HG03139 (cell line): ENCODE data around the gene FIBCD1.
"Not testable (repeated sequence)": the region's sequence is repeated elsewhere in the genome, so short reads cannot be mapped to it uniquely, and the experiment has no call there.

Experiments
- ATAC-seq: cut with Tn5 transposase; IDR thresholded peaks from one replicate; pipeline ENCODE4 v1.9.1; 2021; ENCODE audit not compliant: unreplicated experiment

Gene FIBCD1

DNA sequence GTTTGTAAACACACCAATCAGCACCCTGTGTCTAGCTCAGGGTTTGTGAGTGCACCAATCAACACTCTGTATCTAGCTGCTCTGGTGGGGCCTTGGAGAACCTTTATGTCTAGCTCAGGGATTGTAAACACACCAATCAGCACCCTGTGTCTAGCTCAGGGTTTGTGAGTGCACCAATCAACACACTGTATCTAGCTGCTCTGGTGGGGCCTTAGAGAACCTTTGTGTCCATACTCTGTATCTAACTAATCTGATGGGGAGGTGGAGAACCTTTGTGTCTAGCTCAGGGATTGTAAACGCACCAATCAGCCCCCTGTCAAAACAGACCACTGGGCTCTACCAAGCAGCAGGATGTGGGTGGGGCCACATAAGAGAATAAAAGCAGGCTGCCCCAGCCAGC lies 28.4 kb downstream of the FIBCD1 start:
- ATAC-seq = not testable (repeated sequence)

DNA sequence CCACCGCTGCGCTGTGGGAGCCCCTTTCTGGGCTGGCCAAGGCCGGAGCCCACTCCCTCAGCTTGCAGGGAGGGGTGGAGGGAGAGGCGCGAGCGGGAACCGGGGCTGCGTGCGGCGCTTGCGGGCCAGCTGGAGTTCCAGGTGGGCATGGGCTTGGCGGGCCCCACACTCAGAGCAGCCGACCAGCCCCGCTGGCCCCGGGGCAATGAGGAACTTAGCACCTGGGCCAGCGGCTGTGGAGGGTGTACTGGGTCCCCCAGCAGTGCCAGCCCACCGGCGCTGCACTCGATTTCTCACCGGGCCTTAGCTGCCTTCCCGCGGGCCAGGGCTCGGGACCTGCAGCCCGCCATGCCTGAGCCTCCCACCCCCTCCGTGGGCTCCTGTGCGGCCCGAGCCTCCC lies 29.0 kb downstream of the FIBCD1 start:
- ATAC-seq = not testable (repeated sequence)

DNA sequence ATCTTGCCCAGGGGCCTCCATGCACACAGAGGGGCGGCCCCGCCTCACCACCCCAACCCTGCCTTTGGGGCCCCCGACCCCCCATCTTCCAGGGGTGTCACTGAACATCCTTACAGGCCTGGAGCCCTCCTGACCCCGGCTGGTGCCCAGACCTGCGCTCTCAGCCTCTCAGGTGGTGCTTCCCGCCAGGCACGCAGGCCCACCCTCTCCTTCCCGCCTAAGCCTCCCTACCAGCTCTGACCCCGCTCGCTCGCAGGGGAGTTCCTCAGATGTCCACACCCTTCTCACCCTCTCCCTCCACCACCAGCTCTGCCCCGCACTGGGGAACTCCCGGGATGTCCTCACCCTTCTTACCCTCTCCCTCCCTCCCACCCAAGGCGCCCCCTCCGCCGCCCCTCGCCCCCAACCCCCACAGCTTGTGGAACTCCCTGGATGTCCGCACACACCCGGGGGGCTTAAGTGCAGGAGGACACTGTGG lies 30.1 kb downstream of the FIBCD1 start:
- ATAC-seq = no peak

DNA sequence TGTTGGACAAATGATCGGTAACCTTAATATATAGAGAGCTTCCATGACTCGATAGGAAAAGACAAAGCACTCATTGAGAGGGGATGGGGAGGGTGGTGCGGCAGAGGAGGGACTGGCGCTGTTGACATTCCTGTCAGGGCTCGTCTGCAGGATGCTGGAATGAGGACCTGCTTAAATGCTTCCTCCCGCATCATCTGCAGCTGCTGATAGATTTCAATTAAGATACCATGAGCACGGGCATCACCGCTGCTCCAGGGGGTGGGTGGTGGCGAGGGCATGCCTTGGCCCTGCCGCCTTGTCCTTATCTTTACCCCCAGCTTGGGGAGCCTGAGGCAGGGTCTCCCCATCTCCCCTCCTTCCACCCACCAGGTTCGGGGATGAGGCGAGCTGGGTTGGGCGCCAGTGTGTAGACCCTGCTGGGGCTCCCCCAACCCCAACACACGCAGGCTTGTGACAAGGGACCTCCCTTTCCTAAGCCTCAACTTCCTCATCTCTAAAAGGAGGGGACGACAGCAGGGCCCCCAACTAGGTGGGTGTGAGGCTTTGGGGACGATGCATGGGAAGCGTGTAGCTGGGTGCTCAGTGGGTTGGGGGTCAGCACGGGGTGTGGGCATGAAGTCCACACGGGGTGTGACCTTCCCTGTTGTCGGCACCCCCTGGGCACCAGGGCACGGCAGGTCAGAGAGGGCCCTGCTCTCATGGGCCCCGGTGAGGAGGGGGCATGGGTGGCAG lies 30.7 kb downstream of the FIBCD1 start:
- ATAC-seq = no peak

DNA sequence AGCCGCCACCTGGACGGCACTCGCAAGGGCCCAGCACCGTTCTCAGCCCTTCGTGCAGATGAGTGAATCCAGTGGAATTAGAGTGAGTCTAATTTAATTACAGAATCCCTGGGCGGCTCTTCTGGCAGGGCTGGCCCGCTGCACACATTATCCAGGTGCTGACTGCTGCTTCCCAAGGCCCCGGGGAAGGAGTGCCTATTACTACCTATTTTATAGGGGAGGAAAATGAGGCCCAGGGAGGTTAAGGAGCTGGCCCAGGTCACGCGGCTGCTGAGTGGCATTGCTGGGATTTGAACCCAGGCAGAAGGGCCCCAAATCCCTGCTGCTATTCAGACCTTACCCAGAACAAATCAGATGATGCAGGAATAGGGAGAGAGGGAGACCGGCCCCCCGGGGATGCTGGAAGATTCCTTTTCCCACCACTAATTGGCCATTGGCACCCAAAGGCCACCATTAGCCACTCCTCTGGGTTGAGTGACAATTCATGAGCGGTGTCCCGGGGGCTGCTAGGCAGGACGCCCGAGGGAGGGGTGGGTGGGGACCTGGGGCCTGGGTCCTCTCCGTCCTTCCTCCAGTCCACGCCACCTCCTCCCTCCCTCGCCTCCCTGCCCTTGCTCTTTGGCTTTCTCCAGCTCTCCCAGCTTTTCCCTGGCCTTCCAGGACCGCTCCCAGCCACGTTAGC lies 32.2 kb downstream of the FIBCD1 start:
- no peak for ATAC-seq

DNA sequence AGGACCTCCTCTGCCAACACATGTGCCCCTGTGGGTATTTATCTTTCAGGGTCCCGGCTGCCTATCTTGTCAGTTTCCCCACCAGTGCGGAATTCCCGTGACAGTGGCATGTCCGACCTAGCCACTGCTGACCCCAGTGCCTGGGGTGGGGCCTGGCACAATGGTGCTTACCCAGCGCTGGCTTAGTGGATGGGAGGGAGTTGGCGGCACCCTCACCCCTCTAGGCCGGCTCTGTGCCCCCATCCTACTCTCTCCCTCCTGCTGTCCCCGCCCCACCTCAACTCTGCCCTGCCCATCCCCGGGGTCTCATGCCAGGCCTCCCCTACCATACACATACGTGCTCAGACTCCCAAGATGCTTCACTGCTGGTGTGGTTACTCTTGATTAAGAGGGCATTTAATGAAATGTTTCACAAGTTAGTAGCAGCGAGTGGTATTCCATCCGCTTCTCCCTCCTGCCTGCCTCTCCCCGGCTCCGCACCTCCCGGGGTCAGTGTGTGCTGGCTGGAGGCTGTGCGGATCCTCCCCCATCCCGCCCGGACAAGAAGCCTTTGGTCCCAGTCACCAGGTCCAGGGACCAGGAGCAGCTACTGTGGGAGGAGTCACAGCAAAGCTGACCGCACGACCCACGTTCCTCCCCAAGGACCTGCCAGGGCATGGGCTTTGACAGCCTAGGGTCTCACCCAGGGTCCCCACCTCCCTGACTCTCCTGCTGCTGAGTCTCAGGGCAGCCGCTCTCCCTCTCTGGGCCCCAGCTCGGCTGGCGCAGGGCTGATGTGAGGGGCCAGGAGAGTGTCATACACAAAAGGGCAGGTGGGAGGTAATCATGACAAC lies 32.9 kb downstream of the FIBCD1 start:
- no peak for ATAC-seq

DNA sequence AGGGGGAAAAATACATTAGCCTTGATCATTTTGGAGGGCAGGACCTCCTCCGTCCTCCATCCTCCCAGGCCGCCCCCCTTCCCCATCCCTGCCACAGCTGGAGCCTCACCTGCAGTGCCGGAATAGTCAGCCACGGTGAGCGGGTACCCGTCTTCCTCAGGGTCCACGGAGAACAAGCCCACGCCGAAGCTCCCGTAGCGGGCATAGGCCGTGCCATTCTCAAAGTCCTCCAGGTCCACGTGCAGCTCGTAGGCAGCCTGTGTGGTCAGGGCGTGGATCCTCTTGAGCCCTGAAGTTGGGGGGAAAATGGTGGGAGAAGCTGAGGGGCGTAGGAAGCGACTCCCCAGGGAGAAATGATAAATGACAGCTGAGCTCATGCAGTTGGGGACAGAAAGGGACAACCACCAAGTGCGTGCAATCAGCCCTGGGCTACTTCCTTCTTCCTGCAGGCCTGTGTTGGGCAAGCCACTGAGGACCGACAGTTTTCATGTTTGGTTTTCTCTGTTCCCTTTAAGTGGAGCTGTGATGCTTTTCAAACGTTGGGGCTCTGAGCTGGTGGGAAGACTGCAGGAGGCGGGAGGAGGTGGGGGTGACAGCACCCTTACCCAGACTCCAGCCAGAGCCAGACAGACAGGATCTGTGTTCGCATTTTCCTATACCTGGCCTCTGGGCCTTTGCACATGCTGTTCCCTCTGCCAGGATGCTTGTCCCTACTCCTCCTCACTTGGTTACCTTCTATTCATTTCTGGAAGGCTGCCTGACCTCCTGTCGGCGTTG lies 33.7 kb downstream of the FIBCD1 start:
- no peak for ATAC-seq

DNA sequence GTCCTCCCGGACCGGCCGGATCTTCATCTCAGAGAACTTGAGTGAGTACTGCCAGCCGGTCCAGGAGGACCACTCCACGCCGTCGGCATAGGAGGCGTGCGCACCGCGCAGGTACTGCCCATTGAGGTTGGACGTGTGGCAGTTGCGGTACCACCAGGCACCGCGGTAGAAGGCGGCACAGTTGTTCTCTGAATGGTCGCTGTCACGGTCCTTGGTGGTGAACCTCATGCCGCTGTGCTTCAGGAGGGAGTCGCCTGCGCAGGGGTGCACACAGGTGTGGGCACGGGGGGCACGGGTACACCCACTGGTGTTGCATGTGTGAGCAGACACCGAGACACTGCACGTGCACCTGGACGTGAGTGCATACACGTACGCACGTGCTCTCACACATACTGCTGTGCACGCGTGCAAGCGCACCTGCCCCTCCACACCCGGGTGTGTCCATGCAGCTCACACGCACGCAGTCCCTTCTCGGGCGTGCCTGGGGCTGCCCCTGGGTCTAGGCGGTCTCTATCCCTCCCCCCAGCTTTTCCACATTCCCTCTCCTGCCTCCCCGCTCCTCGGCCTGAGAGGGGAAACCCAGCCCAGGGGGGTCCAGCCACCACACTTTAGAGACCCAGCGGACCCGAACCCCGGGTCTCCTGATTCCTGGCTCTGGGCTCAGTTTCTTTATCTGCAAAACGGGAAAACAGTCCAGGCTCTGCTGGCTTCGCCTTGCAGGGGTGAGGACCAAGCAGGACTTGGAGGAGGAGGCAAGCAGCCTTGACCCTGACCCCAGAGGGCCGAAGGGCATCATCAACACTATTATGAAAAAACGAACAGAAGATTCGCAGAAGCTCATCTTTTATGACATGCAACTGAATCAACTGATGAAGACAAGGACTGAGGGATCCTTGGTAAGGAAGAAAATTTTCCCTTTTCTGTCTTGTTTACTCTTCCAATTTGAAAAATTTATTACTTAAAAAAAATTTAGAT lies 34.7 kb downstream of the FIBCD1 start:
- ATAC-seq = no peak

DNA sequence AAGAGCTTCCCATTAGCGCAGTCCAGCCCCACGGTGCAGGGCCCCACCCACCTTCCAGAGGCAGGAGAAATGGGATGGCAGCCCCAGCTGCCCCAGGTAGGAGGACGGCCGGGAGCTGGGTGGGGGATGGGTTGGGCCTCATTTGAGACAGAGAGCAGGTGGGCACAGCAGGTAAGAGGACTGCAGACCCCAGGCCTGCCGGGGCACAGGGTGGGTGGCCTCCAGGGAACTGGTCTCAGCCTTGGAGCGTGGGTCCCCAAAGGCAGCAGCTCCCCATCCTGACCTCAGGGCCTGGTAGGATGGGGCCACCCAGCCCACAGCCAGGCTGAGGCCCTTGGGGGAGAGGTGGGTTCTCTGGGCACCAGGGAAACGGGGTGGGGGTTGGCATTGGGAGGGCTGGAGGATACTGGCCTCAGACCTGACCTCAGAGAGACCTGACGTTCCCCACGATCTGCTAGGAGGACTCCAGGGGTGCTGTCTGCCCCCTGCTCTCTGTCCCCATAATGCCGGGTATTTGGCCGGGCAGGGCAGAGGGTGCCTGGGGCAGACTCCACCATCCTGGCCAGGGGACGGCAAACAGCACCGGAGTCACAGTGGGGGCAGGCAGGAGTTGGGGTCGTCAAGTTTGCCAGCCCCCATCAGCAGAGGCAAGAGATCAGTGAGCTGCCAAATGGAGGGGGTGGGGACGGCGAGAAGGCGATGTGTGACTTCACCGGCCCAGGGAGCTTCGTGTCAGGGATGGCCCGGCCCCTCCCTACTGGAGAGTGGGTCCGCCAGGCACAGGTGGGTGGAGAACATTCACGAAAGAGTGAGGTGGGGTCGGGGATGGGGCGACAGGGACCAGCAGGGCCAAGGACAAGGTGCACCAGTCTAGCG lies 35.6 kb downstream of the FIBCD1 start:
- no peak for ATAC-seq

DNA sequence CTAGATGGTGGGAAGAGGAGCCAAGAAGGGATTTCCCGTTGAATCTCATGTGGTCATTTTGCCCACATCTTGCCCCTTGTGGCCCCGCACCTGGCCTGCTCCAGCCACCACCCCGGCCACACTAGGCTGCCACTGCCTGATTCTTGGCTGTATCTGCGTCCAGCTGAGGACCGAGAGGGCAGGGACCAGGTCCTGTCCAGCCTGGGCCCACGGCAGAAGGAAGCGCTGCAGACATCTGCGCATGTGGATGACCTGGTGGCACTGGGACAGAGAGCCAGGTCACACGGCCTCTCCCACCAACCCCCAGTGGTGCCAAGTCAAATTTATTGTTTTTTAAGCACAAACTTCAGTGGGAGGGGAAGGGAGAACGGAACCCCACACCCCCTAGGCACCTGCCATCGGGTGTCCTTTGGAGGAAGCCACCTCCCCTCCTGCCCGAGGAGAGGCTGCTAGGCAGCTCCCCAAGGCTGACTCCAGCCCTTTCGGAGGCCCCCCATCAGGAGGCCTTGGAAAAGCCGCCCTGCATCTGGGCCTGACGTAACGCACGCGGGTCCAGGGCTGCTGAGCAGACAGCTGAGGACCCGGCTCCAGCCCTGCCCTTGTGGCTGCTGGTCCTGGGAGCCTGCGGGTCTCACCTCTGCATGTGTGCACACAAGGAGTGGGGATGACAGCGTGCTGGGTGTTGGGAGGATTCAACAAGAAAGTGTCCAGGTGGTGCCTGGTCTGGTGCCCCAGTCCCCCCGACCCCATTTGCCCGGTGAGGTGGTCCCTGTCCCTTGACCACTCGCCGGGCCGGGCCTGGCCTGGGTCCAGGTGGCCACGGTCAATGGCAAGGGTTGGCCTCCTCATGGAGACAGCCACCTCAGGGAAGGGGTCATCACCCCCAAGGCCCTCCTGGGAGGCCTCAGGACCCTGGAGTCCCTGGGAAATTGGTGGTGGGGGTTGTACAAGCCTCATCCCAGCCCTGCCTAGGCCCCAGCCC lies 36.6 kb downstream of the FIBCD1 start:
- no peak for ATAC-seq

DNA sequence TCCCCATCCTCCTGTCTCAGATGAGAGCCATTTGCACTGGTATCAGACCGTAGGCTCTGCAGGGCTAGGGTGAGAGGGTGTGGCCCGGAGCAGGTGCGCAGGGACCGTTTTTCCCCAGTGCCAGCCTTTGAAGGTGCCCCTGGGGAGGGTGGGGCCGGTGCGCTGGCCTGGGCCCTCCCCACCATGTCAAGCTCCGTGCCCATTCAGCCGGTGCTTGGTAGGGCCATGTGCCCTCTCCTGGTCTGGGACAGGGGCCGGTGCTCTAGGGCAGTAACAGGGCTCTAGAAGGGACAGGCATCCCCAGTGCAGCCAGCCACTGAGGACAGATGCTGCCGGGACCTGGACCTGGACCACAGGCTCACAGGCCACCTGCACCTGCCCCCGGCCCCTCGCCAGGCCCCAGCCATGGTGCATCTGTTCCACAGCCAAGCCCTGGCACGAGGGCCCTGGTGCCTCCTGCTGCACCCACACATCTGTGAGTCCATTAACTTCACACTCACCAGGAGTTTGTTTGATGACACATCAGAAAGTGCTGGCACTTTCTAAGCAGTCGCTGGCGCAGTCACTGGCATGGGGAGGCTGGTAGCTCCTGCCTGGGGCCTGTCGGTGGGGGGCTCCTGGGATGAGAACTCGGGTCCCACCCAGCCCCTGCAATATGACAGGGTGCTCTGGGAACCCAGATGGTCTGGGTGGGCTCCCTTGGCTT lies 37.4 kb downstream of the FIBCD1 start:
- no peak for ATAC-seq

DNA sequence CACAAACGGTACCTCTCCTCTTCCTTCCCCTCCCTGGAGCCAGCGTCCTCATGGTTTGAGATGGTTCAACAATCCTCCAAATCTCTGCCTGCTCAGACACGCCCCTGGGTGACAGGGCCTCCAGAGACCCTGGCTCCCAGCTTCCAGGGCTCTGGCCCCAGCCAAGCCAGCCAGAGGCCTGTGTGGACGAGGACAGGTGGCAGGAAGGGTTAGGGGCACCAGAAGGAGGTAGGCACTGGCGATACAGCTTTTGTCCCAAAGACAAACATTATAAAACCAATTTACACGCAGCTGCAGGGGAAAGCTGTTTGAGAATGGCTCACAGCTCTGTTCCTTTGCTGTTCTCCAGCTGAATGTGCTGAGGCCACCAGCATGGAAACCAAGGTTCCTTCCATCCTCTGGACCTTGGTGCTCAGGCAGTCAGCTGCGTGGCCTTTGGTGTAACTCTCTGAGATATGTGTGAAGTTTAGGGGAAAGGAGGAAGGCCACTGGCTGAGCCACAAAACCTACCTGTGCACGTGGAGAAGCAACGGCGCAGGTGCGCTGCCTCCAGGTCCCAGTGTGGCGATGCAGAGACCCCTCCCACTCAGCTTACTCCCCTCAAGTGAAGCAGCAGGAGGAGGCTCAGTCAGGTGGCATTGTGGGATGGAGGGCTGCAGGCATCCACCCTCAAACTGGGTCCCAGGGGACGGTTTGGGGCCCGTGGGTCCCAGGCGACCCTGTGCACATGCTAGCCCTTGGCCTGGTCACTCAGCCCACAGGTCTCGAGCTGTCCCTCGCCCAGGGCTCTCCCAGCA lies 38.1 kb downstream of the FIBCD1 start:
- no peak for ATAC-seq

DNA sequence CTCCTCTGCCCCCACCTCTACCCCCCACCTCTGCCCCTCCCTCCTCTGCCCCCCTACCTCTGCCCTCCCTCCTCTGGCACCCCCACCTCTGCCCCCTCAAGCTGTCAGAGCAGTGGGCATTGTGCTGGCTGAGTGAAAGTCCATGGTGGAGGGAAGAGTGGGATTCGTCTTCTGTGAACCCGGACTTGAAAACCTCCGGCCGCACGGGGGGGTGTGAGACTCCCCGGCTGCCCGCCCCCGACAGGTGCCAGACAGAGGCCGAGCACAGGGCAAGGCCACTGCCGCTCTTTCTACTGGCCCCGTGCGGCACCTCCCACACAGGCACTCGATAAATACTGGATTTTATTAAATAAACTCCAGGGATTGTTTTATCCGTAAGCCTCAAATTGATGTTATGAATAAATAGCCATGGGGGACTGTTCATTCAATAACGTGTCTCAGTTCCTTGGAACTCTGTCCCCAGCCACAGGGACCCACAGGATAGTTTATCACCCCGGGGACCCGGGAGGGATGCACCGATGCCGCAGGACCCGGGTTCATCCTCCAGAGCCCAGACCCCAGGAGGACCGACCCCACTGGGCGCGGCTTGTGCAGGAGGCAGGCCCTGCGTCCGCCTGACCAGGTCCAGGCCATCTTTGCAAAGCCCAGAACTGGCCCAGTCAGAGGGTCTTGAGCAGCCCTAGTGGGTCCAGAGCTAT lies 39.8 kb downstream of the FIBCD1 start:
- ATAC-seq = no peak

DNA sequence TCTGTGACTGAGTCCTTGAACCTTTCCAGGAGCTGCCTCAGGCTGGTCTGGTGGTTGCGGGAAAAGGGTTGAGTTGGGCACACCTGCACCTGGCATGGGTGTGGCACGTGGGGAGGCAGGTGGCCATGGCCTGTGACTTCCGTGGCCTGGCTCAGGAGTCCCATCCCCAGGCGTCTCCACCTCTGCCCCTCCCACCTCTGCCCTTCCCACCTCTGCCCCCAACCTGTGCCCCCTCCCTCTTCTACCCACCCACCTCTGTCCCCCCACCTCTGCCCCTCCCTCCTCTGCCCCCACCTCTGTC lies 40.5 kb downstream of the FIBCD1 start:
- no peak for ATAC-seq

DNA sequence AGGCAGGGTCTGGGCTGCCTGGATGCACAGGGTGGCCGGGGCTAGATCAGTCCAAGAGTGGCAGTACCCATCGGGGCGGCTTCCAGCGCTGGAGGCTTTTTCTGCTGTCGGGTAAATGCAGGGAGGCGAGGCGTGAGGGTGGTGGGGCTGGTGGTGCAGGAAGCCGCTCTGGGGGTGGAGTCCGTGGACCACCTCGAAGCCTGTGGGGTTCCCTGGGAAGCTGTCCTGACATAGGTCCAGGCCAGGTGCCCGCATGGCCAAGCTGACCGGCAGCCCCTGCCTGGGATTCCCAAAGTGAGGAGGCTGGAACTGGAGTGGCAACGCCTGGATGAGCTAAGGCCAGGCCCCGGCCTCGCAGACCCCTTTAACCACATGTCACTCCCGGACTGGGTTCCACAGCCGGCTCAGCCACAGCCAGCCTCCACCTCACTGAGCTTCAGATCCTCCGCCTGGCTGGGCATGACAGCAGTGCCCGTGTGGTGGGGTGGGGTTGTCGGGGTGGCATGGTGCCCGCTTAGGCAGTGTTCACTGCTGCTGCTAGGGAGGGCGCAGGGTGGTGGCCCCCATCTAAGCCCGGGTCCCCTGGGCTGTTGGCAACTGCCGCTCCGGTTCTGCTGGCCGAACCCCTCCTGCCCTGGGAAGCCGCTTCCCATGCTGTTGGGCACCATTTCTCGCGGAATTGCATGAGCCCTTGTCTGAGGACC lies 41.0 kb downstream of the FIBCD1 start:
- ATAC-seq = no peak
